Measurements from ENCODE around the gene MEF2C. TPM values are rescaled to one million over a fixed set of nuclear protein-coding genes. Genes with fewer than 3 reads are reported as not detected.

The MEF2C gene
- total and polyA plus RNA-seq, 7 donors, result 2.8 to 51.4 (median 32.1) TPM

GRCh38 chr5:88830567-88830966, 52.4 kb downstream of the MEF2C start:
- Histone ChIP-seq H3K36me3 (no peaks in the 10 kb centered on the region), H3K4me1 (peaks cover 0 to 53% (median 43%) of the 10 kb centered on the region in 4 donors), H3K27ac (peak overlapping the region in 3 of 4 donors; percentile 53 to 72 (median 71)), H3K9me3 (no peaks in the 10 kb centered on the region), H3K27me3 (no peaks in the 10 kb centered on the region), H3K4me3 (no peak overlapping the region)
- intact Hi-C loops (cut with DNase I), result no loop called here
- DNase-seq, result no peak
- TF ChIP-seq EP300 (IDR thresholded peaks at IDR 0.05) (no peak), POLR2A (IDR thresholded peaks at IDR 0.05) (no peak)
- TF ChIP-seq, protein P1, sequence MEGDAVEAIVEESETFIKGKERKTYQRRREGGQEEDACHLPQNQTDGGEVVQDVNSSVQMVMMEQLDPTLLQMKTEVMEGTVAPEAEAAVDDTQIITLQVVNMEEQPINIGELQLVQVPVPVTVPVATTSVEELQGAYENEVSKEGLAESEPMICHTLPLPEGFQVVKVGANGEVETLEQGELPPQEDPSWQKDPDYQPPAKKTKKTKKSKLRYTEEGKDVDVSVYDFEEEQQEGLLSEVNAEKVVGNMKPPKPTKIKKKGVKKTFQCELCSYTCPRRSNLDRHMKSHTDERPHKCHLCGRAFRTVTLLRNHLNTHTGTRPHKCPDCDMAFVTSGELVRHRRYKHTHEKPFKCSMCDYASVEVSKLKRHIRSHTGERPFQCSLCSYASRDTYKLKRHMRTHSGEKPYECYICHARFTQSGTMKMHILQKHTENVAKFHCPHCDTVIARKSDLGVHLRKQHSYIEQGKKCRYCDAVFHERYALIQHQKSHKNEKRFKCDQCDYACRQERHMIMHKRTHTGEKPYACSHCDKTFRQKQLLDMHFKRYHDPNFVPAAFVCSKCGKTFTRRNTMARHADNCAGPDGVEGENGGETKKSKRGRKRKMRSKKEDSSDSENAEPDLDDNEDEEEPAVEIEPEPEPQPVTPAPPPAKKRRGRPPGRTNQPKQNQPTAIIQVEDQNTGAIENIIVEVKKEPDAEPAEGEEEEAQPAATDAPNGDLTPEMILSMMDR (IDR thresholded peaks at IDR 0.05), result no peak

DNA sequence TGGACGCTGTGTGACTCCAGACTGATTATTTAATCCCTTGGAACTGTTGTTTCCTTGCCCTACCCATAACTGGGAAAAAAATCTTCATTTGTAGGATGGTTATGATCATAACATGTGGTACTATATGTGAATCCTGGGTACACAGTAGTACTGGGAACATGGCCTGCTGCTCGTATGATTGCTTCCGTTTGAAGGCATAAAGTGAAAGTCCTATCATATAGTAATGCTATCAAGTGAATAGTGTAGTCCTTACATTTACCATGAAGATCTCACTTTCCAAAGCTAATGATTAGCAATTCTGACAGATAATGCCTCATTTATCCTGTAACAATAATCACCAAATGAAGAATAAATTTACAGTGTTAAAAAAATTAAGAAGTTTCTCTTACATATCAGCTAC, 53.2 kb downstream of the MEF2C start:
- peaks cover 0 to 61% (median 50%) of the 10 kb centered on the region in 4 donors for H3K4me1 ChIP-seq
- peak overlapping the region; percentile 32 to 72 (median 62) for H3K27ac ChIP-seq
- DNase-seq, result no peak
- intact Hi-C loops (cut with DNase I), result no loop called here
- H3K27me3 ChIP-seq, result no peaks in the 10 kb centered on the region
- H3K9me3 ChIP-seq, result no peaks in the 10 kb centered on the region
- peak overlapping the region in 1 of 4 donors; percentile 8 for H3K4me3 ChIP-seq
- 74 to 82% methylated on average over 3 of the region's 3 CpGs for WGBS, 2 donors
- H3K36me3 ChIP-seq, result no peaks in the 10 kb centered on the region
- TF ChIP-seq, protein P1 (IDR thresholded peaks at IDR 0.05), result no peak
- TF ChIP-seq EP300 (IDR thresholded peaks at IDR 0.05) (no peak), POLR2AphosphoS5 (IDR thresholded peaks at IDR 0.05) (no peak), POLR2A (IDR thresholded peaks at IDR 0.05) (no peak)

GRCh38 chr5:88829054-88829453, 53.9 kb downstream of the MEF2C start:
- Histone ChIP-seq H3K27me3 (no peaks in the 10 kb centered on the region), H3K9me3 (no peaks in the 10 kb centered on the region), H3K36me3 (no peaks in the 10 kb centered on the region), H3K4me3 (no peak overlapping the region), H3K27ac (peak overlapping the region; percentile 13 to 72 (median 52)), H3K4me1 (peaks cover 0 to 64% (median 49%) of the 10 kb centered on the region in 4 donors)
- no peak for DNase-seq
- intact Hi-C loops (cut with DNase I), result no loop called here
- no peak for TF ChIP-seq POLR2A (IDR thresholded peaks at IDR 0.05)
- TF ChIP-seq, protein P1 (IDR thresholded peaks at IDR 0.05), result peak in 1 of 4 experiments; percentile 14
- TF ChIP-seq EP300 (IDR thresholded peaks at IDR 0.05), result no peak
- peak in 3 of 4 donors; percentile 12 to 41 (median 37) for TF ChIP-seq POLR2AphosphoS5 (IDR thresholded peaks at IDR 0.05)
- WGBS, 2 donors, result 53 to 85% methylated on average over 3 of the region's 3 CpGs

- H3K9me3 ChIP-seq, result no peaks in the 10 kb centered on the region
- no peaks in the 10 kb centered on the region for H3K27me3 ChIP-seq
- H3K4me1 ChIP-seq, result peaks cover 0 to 58% (median 41%) of the 10 kb centered on the region in 4 donors
- intact Hi-C loops (cut with DNase I), result no loop called here
- no peak overlapping the region for H3K4me3 ChIP-seq
- H3K36me3 ChIP-seq, result peaks cover 0 to 6% (median 2%) of the 10 kb centered on the region in 4 donors
- 51 to 77% methylated on average over 1 of the region's 1 CpG for WGBS, 2 donors
- H3K27ac ChIP-seq, result peak overlapping the region; percentile 17 to 72 (median 62)
- TF ChIP-seq, protein P1 (IDR thresholded peaks at IDR 0.05), result no peak
- TF ChIP-seq EP300 (IDR thresholded peaks at IDR 0.05), result no peak
- TF ChIP-seq POLR2AphosphoS5 (IDR thresholded peaks at IDR 0.05), result no peak
- TF ChIP-seq POLR2A (IDR thresholded peaks at IDR 0.05), result no peak
- no peak for DNase-seq
Measured at GRCh38 chr5:88827997-88828396, 55.0 kb downstream of the MEF2C start.

All from sigmoid colon (tissue), 7 donors.